ENCODE data around the gene SPATA6L.

DNA sequence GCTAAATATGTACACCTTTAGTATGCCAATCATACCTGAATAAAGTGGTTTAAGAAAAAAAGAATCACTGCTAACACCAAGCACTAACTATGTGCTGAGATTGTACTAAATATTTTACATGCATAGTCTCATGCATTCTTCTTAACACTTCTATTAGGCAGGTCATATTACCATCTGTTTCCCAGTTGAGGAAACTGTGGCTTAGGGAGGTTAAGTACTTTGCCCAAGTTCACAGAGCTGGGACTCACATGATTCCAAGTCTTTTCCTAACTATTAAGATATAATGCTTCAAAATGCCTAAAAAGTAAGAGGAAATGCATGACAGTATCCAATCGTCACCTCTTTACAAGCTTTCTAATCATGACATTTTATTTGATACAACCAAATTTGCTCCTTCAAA lies 73.4 kb downstream of the SPATA6L start:
- TF ChIP-seq, protein P1, sequence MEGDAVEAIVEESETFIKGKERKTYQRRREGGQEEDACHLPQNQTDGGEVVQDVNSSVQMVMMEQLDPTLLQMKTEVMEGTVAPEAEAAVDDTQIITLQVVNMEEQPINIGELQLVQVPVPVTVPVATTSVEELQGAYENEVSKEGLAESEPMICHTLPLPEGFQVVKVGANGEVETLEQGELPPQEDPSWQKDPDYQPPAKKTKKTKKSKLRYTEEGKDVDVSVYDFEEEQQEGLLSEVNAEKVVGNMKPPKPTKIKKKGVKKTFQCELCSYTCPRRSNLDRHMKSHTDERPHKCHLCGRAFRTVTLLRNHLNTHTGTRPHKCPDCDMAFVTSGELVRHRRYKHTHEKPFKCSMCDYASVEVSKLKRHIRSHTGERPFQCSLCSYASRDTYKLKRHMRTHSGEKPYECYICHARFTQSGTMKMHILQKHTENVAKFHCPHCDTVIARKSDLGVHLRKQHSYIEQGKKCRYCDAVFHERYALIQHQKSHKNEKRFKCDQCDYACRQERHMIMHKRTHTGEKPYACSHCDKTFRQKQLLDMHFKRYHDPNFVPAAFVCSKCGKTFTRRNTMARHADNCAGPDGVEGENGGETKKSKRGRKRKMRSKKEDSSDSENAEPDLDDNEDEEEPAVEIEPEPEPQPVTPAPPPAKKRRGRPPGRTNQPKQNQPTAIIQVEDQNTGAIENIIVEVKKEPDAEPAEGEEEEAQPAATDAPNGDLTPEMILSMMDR (IDR thresholded peaks at IDR 0.05) = no peak
- no peak for TF ChIP-seq POLR2A (IDR thresholded peaks at IDR 0.05)
